Neural cell (in vitro differentiated cells): ENCODE results near the gene HMGCR. TPM values are rescaled to one million over a fixed set of nuclear protein-coding genes. Genes with fewer than 3 reads are reported as not detected.

ENCODE experiments used
- H2AFZ ChIP-seq: fragments of 200-600, 300-800 bp; sonication (generic), shearing (Covaris generic); 2 replicates; pipeline ENCODE4 v1.6.0; 2014; ENCODE audit warnings: low read depth, mild to moderate bottlenecking, antibody characterized with exemption, low read length, moderate library complexity
- H3F3A ChIP-seq: fragments of 200-600 bp; shearing (Covaris generic); 2 replicates; pipeline ENCODE4 v1.6.1; 2016; ENCODE audit warnings: mild to moderate bottlenecking, moderate library complexity, mixed read lengths, antibody characterized with exemption, low read length; ENCODE audit not compliant: insufficient read depth, poor library complexity, severe bottlenecking
- H3K27ac ChIP-seq: fragments of 200-600, 300-800 bp; sonication (generic), shearing (Covaris generic); 2 replicates; pipeline ENCODE4 v1.5.1; 2014; ENCODE audit warnings: mild to moderate bottlenecking, low read length, moderate library complexity
- H3K27me3 ChIP-seq: fragments of 300-800, 200-600 bp; sonication (generic), shearing (Covaris generic); 2 replicates; pipeline ENCODE4 v1.6.0; 2014; ENCODE audit warnings: mild to moderate bottlenecking, low read depth, low read length, moderate library complexity; ENCODE audit not compliant: insufficient read depth
- H3K36me3 ChIP-seq: fragments of 300-800, 200-600 bp; sonication (generic), shearing (Covaris generic); 2 replicates; pipeline ENCODE4 v1.5.1; 2014; ENCODE audit warnings: mild to moderate bottlenecking, antibody characterized with exemption, low read length, moderate library complexity; ENCODE audit not compliant: insufficient read depth
- H3K4me2 ChIP-seq: fragments of 300-800, 200-600 bp; sonication (generic), shearing (Covaris generic); 2 replicates; pipeline ENCODE4 v1.6.0; 2014; ENCODE audit warnings: mild to moderate bottlenecking, low read length
- H3K4me3 ChIP-seq: fragments of 300-800, 200-600 bp; sonication (generic), shearing (Covaris generic); 2 replicates; pipeline ENCODE4 v1.5.1; 2014; ENCODE audit warnings: mild to moderate bottlenecking, low read length, moderate library complexity
- H3K79me2 ChIP-seq: fragments of 200-600 bp; shearing (Covaris generic); replicated peaks from 2 replicates; pipeline ENCODE4 v1.6.0; 2014; ENCODE audit warnings: mild to moderate bottlenecking, low read length, moderate library complexity; ENCODE audit not compliant: insufficient read depth
- H3K9ac ChIP-seq: fragments of 300-800, 200-600 bp; sonication (generic), shearing (Covaris generic); 2 replicates; pipeline ENCODE4 v1.6.1; 2016; ENCODE audit warnings: mild to moderate bottlenecking, low read length, mixed read lengths
- H3K9me2 ChIP-seq: fragments of 200-600 bp; shearing (Covaris generic); 2 replicates; pipeline ENCODE4 v1.6.1; 2016; ENCODE audit warnings: mild to moderate bottlenecking, low read length, mixed read lengths; ENCODE audit not compliant: insufficient read depth
- H3K9me3 ChIP-seq: fragments of 200-600, 300-800 bp; sonication (generic), shearing (Covaris generic); 2 replicates; pipeline ENCODE4 v1.6.1; 2016; ENCODE audit warnings: mild to moderate bottlenecking, mixed run types, low read length, moderate library complexity, mixed read lengths
- H4K20me1 ChIP-seq: fragments of 200-600 bp; shearing (Covaris generic); 2 replicates; pipeline ENCODE4 v1.6.1; 2016; ENCODE audit warnings: mild to moderate bottlenecking, mixed run types; ENCODE audit not compliant: insufficient read depth
- EP300 ChIP-seq: fragments of 450-650 bp; conservative IDR thresholded peaks from 2 replicates; pipeline ENCODE4 v1.6.1; 2014; ENCODE audit warnings: antibody characterized with exemption, mild to moderate bottlenecking, moderate library complexity; ENCODE audit not compliant: poor library complexity, severe bottlenecking
- EZH2 ChIP-seq: fragments of 200-600, 300-800 bp; shearing (Covaris generic), sonication (generic); IDR thresholded peaks from 2 replicates; pipeline ENCODE4 v1.6.1; 2014; ENCODE audit warnings: antibody characterized with exemption, low read length, borderline replicate concordance, mild to moderate bottlenecking; ENCODE audit not compliant: insufficient read depth, poor library complexity, severe bottlenecking
- MXI1 ChIP-seq: fragments of 450-650 bp; conservative IDR thresholded peaks from 2 replicates; pipeline ENCODE4 v1.6.1; 2014; ENCODE audit warnings: antibody characterized with exemption, mild to moderate bottlenecking; ENCODE audit not compliant: poor library complexity, severe bottlenecking
- POLR2AphosphoS5 ChIP-seq: IDR thresholded peaks from 2 replicates; pipeline ENCODE4 v1.6.1; 2012
- RAD21 ChIP-seq: fragments of 450-650 bp; conservative IDR thresholded peaks from 2 replicates; pipeline ENCODE4 v1.6.1; 2014; ENCODE audit warnings: antibody characterized with exemption, mild to moderate bottlenecking, moderate library complexity
- SMC3 ChIP-seq: fragments of 450-650 bp; conservative IDR thresholded peaks from 2 replicates; pipeline ENCODE4 v1.6.1; 2014; ENCODE audit warnings: antibody characterized with exemption, mild to moderate bottlenecking, moderate library complexity; ENCODE audit not compliant: poor library complexity
- TAF1 ChIP-seq: IDR thresholded peaks from 2 replicates; pipeline ENCODE4 v1.6.1; 2012; ENCODE audit warnings: low read depth
- polyA plus RNA-seq: library from polyadenylated mRNA; depleted of rRNA; stranded (reverse); fragments of >200 nt; gene quantifications from 2 replicates; pipeline ENCODE4 v1.2.3, GENCODE V29; 2014
- TF ChIP-seq, protein P1 (sequence below): IDR thresholded peaks from 2 replicates; pipeline ENCODE4 v1.6.1; 2012; ENCODE audit warnings: borderline replicate concordance
- TF ChIP-seq, protein P2 (sequence below): fragments of 450-650 bp; IDR thresholded peaks from 2 replicates; pipeline ENCODE4 v1.5.1; 2014; ENCODE audit warnings: antibody characterized with exemption, mild to moderate bottlenecking, moderate library complexity; ENCODE audit not compliant: poor library complexity, severe bottlenecking

The HMGCR gene
- polyA plus RNA-seq, 1 donor from 2014 or later: 293 TPM

DNA sequence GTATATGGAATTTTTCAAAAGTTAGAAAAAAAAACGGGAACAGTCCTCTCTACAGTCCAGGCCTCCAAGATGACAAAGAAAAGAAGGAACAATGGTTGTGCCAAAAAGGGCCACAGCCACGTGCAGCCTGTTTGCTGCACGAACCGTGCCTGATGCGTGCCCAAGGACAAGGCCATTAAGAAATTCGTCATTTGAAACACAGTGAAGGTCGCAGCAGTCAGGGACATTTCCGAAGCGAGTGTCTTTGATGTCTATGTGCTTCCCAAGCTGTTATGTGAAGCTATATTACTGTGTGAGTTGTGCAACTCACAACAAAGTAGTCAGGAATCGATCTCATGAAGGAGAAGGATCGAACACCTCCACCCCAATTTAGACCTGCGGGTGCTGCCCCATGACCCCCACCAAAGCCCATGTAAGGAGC is 37.4 kb downstream of the HMGCR start:
- Histone ChIP-seq H3K9me3 (no peaks in the 10 kb centered on the region), H2AFZ (no peak overlapping the region), H3K9ac (no peak overlapping the region), H4K20me1 (no peaks in the 10 kb centered on the region), H3K9me2 (no peaks in the 10 kb centered on the region), H3K36me3 (peaks cover 3% of the 10 kb centered on the region), H3K79me2 (no peaks in the 10 kb centered on the region), H3K4me3 (no peak overlapping the region), H3F3A (no peaks in the 10 kb centered on the region), H3K4me2 (no peak overlapping the region), H3K27ac (no peak overlapping the region), H3K27me3 (no peaks in the 10 kb centered on the region)
- TF ChIP-seq, protein P1, sequence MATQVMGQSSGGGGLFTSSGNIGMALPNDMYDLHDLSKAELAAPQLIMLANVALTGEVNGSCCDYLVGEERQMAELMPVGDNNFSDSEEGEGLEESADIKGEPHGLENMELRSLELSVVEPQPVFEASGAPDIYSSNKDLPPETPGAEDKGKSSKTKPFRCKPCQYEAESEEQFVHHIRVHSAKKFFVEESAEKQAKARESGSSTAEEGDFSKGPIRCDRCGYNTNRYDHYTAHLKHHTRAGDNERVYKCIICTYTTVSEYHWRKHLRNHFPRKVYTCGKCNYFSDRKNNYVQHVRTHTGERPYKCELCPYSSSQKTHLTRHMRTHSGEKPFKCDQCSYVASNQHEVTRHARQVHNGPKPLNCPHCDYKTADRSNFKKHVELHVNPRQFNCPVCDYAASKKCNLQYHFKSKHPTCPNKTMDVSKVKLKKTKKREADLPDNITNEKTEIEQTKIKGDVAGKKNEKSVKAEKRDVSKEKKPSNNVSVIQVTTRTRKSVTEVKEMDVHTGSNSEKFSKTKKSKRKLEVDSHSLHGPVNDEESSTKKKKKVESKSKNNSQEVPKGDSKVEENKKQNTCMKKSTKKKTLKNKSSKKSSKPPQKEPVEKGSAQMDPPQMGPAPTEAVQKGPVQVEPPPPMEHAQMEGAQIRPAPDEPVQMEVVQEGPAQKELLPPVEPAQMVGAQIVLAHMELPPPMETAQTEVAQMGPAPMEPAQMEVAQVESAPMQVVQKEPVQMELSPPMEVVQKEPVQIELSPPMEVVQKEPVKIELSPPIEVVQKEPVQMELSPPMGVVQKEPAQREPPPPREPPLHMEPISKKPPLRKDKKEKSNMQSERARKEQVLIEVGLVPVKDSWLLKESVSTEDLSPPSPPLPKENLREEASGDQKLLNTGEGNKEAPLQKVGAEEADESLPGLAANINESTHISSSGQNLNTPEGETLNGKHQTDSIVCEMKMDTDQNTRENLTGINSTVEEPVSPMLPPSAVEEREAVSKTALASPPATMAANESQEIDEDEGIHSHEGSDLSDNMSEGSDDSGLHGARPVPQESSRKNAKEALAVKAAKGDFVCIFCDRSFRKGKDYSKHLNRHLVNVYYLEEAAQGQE: no peak
- TF ChIP-seq RAD21 (no peak), TAF1 (no peak), EP300 (no peak), MXI1 (no peak), SMC3 (no peak), POLR2AphosphoS5 (no peak), EZH2 (no peak)
- TF ChIP-seq, protein P2, sequence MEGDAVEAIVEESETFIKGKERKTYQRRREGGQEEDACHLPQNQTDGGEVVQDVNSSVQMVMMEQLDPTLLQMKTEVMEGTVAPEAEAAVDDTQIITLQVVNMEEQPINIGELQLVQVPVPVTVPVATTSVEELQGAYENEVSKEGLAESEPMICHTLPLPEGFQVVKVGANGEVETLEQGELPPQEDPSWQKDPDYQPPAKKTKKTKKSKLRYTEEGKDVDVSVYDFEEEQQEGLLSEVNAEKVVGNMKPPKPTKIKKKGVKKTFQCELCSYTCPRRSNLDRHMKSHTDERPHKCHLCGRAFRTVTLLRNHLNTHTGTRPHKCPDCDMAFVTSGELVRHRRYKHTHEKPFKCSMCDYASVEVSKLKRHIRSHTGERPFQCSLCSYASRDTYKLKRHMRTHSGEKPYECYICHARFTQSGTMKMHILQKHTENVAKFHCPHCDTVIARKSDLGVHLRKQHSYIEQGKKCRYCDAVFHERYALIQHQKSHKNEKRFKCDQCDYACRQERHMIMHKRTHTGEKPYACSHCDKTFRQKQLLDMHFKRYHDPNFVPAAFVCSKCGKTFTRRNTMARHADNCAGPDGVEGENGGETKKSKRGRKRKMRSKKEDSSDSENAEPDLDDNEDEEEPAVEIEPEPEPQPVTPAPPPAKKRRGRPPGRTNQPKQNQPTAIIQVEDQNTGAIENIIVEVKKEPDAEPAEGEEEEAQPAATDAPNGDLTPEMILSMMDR: no peak

DNA sequence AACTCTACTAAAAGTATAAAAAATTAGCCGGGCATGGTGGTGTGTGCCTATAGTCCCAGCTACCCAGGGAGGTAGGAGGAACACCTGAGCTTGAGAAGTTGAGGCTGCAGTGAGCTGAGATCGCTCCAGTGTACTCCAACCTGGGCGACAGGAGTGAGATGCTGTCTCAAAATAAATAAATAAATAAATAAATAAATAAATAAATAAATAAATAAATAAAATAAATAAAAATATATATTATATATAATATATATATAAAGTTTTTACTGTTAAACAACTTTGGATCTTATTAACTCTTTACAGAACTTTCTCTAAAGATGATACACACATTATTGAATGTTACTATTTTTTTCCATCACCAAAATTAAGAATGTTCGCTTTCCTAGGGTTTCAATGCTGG is 38.4 kb downstream of the HMGCR start:
- no peak for TF ChIP-seq RAD21
- TF ChIP-seq POLR2AphosphoS5: no peak
- no peak for TF ChIP-seq EP300
- TF ChIP-seq, protein P1: no peak
- no peak for TF ChIP-seq EZH2
- no peak for TF ChIP-seq SMC3
- TF ChIP-seq, protein P2: no peak
- TF ChIP-seq MXI1: no peak
- TF ChIP-seq TAF1: no peak
- Histone ChIP-seq H3K27ac (no peak overlapping the region), H3K36me3 (peaks cover 3% of the 10 kb centered on the region), H3K9me3 (no peaks in the 10 kb centered on the region), H3K4me3 (no peak overlapping the region), H3K4me2 (no peak overlapping the region), H3K79me2 (no peaks in the 10 kb centered on the region), H4K20me1 (no peaks in the 10 kb centered on the region), H3K9me2 (no peaks in the 10 kb centered on the region), H3K27me3 (no peaks in the 10 kb centered on the region), H3F3A (no peaks in the 10 kb centered on the region), H2AFZ (no peak overlapping the region), H3K9ac (no peak overlapping the region)
